Parathyroid adenoma (tissue), 2 donors: ENCODE data around the gene PLEKHM1.
"Not testable (repeated sequence)": the region's sequence is repeated elsewhere in the genome, so short reads cannot be mapped to it uniquely, and the experiment has no call there.

Experiments used
- H2AFZ ChIP-seq: fragments of 300-600 bp; sonication (generic); one replicate; pipeline ENCODE4 v1.7.0; 2017; ENCODE audit warnings: antibody characterized with exemption, mild to moderate bottlenecking
- H3K27ac ChIP-seq: fragments of 300-600 bp; sonication (generic); one replicate; pipeline ENCODE4 v1.7.0; 2017
- H3K27me3 ChIP-seq: fragments of 300-600 bp; sonication (generic); one replicate; pipeline ENCODE4 v1.7.0; 2017; ENCODE audit warnings: low read length; ENCODE audit not compliant: control insufficient read depth, insufficient read depth
- H3K36me3 ChIP-seq: fragments of 300-600 bp; sonication (generic); one replicate; pipeline ENCODE4 v1.7.0; 2017; ENCODE audit warnings: low read length; ENCODE audit not compliant: control insufficient read depth, insufficient read depth
- H3K4me1 ChIP-seq: fragments of 300-600 bp; sonication (generic); one replicate; pipeline ENCODE4 v1.7.0; 2017; ENCODE audit warnings: control low read depth
- H3K4me2 ChIP-seq: fragments of 300-600 bp; sonication (generic); one replicate; pipeline ENCODE4 v1.7.0; 2017; ENCODE audit warnings: low read length
- H3K4me3 ChIP-seq: fragments of 300-600 bp; sonication (generic); one replicate; pipeline ENCODE4 v1.7.0; 2017; ENCODE audit warnings: low read depth, low read length
- H3K79me2 ChIP-seq: fragments of 300-600 bp; sonication (generic); one replicate; pipeline ENCODE4 v1.7.0; 2017; ENCODE audit warnings: control low read depth
- H3K9ac ChIP-seq: fragments of 300-600 bp; sonication (generic); one replicate; pipeline ENCODE4 v1.7.0; 2017; ENCODE audit warnings: mild to moderate bottlenecking
- H3K9me3 ChIP-seq: fragments of 300-600 bp; sonication (generic); one replicate; pipeline ENCODE4 v1.7.0; 2017; ENCODE audit warnings: low read length; ENCODE audit not compliant: control insufficient read depth
- CTCF ChIP-seq: fragments of 300-600 bp; sonication (generic); IDR thresholded peaks from one replicate; pipeline ENCODE4 v1.7.0; 2017; ENCODE audit warnings: antibody characterized with exemption, mild to moderate bottlenecking
- donor health status: primary hyperparathyroidism.

PLEKHM1 gene

DNA sequence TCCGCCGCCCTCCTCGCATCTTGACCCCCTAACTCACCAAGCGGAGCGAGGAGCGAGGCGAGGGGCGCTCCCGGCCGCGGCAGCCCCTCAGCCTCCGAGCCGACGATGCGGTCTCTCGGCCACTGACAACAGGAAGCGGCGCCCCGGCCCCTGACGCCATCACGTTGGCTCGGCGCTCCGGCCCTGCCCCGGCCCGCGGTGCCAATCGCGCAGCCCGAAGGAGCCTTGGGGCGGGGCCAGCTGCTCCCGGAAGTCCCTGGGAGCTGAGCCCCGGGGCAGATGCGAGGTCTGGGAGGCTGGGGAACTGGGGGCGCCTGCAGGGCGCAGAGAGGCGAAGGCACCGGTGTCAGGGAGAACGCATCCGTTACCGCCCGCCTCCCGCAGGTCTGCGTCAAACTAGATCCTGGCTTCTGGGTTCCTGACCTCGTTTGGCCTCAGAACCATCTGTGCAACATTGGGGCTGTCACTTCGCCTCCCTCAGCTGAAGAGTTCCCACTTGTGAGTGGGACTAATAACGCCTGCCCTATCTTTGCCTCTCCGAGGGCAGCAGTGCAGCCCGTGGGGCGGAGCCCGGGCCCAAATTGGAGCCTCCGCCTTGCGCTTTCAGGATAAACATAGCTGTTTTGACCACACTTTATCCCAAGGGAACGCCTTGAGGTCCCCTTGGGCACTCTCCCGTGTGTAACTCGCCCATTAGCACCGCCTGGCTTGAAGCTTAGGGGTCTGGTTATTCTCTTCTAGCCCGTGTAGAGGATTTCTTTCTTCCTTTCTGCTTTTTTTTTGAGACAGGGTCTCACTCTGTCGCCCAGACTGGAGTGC is at the start of gene PLEKHM1:
Gene PLEKHM1, minus strand, starts transcription at position 107 of the 819 bp plus-strand sequence. CDS start 8,237 bp downstream, outside the sequence.
- H3K4me2 ChIP-seq, result peak within 1 kb of the TSS; percentile 63
- H3K27me3 ChIP-seq, H3K9me3 ChIP-seq, H3K79me2 ChIP-seq, H3K36me3 ChIP-seq, H3K4me1 ChIP-seq: not testable (repeated sequence)
- H3K4me3 ChIP-seq, result peak within 1 kb of the TSS; percentile 57
- peak within 1 kb of the TSS; percentile 67 for H3K9ac ChIP-seq
- H2AFZ ChIP-seq, result peak within 1 kb of the TSS; percentile 87
- H3K27ac ChIP-seq, result peak within 1 kb of the TSS; percentile 64

DNA sequence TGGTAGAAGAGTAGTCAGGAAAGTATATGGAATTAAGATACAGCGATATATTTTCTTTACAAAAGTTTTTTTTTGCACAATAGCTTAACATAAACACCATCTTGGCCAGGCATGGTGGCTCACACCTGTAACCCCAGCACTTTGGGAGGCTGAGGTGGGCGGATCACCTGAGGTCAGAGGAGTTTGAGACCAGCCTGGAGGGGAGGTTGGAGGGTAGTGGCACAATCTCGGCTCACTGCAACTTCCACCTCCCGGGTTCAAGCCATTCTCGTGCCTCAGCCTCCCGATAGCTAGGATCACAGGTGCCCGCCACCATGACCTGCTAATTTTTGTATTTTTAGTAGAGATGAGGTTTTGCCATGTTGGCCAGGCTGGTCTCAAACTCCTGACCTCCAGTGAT is 47.6 kb upstream of the PLEKHM1 start:
- not testable (repeated sequence) for H3K79me2 ChIP-seq, H3K4me1 ChIP-seq, H3K27me3 ChIP-seq, H2AFZ ChIP-seq, H3K9ac ChIP-seq, H3K9me3 ChIP-seq, H3K4me2 ChIP-seq, H3K36me3 ChIP-seq, H3K27ac ChIP-seq, H3K4me3 ChIP-seq

DNA sequence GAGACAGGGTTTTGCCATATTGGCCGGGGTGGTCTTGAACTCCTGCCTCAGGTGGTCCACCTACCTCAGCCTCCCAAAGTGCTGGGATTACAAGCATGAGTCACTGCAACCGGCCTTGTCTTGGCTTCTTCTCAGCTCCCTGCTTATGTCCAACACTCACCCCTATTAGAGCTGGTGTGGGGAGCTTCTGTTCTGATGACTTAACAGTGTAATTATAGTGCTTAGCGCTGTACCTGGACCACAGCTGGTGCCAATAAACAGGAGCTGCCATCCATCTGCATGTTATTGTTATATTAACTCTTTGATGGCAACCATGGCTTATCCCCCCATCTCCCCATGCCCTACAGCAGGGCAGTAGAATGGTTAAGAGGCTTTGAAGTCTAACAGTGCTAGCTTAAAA is 15.6 kb upstream of the PLEKHM1 start:
- H3K4me2 ChIP-seq, H2AFZ ChIP-seq, H3K9ac ChIP-seq, H3K79me2 ChIP-seq, H3K27me3 ChIP-seq, H3K4me1 ChIP-seq, H3K27ac ChIP-seq, H3K4me3 ChIP-seq, H3K9me3 ChIP-seq, H3K36me3 ChIP-seq: not testable (repeated sequence)

DNA sequence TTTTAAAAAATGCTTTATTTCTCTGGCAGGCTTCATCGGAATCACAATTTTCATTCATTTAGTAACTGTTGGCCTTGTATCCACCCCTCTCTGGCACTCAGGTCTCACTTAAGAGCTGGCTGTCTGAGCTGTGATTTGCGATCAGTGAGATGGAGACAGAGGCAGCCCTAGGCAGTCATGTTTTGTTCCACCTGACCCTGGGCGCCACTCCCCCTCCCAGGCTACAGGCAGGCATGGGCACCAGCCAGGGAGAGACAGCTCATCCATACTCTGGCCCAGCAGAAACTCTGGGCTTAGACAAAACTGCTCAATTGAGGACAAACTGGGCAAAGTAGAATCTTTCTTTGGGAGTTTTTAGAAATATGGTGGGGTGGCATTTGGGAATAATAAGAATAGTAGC is 14.7 kb upstream of the PLEKHM1 start:
- H3K4me2 ChIP-seq, H2AFZ ChIP-seq, H3K9me3 ChIP-seq: not testable (repeated sequence)

DNA sequence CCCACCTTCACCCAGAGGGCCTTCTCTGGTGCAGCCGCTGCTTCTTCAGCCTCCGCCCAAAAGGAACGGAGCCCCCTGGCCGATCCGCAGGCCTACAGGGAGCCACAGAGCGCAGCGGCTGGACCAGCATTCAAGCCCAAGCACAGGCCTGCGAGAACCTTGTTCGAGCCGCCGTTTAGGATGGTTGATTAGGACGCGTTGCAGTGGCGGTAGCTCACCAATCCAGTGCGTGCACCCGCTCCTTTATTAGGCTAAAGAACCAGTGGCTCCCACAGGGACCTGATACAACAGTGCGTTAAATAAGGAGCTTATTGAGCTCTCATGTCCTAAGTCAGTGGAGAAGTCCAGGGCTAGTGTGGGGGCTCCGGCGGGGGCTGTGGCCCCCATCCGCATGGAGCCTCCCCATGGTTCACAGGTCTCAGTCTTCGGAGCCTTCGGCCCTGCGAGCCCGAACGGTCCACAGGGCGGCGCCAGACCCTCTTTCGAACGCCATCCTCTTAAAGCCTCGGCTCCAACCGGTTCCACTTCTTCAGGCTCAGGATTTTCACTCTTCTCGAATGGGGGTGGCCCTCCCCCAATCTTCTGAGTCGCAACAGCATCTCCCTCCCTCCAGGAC is 10.7 kb upstream of the PLEKHM1 start:
- not testable (repeated sequence) for H3K4me1 ChIP-seq, H3K4me2 ChIP-seq, H3K4me3 ChIP-seq

More for the DNA sequence above, 14.7 kb upstream of the PLEKHM1 start:
- H3K9ac ChIP-seq, H3K4me3 ChIP-seq, H3K4me1 ChIP-seq, H3K79me2 ChIP-seq, H3K36me3 ChIP-seq, H3K27me3 ChIP-seq, H3K27ac ChIP-seq: not testable (repeated sequence)

GRCh38 chr17:45500478-45500877 is 10.0 kb upstream of the PLEKHM1 start:
- not testable (repeated sequence) for H2AFZ ChIP-seq, H3K4me1 ChIP-seq, H3K9ac ChIP-seq, H3K4me3 ChIP-seq, H3K9me3 ChIP-seq, H3K27ac ChIP-seq, H3K79me2 ChIP-seq, H3K36me3 ChIP-seq, H3K4me2 ChIP-seq, H3K27me3 ChIP-seq

More for the DNA sequence above, 10.7 kb upstream of the PLEKHM1 start:
- not testable (repeated sequence) for H3K9me3 ChIP-seq, H3K79me2 ChIP-seq, H3K27ac ChIP-seq, H3K9ac ChIP-seq, H3K27me3 ChIP-seq, H2AFZ ChIP-seq, H3K36me3 ChIP-seq
- peak; percentile 23 for TF ChIP-seq CTCF

DNA sequence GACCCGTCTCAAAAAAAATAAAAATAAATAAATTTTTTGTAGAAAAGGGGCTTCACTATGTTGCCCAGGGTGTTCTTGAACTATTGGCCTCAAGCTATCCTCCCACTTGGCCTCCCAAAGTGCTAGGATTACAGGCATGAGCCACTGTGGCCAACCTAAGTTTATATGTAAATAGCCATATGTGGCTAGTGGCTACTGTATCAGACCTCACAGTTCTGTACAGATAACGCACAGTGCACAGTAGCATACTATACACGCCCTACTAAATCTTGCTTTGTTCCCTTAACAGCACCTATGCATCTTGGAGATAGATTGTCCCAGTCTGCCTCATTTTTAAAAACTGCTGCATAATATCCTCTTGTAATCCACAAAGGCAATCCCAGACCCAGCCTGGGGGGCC is 8.7 kb upstream of the PLEKHM1 start:
- H3K9me3 ChIP-seq, H3K4me2 ChIP-seq, H3K4me3 ChIP-seq, H3K27ac ChIP-seq, H3K9ac ChIP-seq, H3K79me2 ChIP-seq, H3K27me3 ChIP-seq, H3K36me3 ChIP-seq, H3K4me1 ChIP-seq, H2AFZ ChIP-seq: not testable (repeated sequence)

DNA sequence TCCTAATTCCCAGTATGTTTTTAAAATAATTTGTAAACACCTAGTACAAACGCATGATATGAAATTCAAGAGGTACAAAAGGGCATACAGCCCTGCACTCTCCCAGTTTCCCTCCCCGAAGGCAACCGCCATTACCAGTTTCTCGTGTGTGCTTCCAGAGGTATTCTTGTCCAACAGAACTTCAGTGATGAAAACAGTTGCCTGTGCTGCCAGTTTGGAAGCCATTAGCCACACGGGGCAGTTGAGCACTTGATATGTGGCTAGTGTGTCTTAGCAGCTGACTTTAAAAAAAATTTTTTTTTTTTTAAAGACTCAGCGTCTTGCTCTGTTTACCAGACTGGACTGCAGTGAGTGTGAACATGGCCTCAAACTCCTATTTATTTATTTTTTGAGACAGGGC is 7.9 kb upstream of the PLEKHM1 start:
- H3K4me2 ChIP-seq, H3K4me1 ChIP-seq: not testable (repeated sequence)

DNA sequence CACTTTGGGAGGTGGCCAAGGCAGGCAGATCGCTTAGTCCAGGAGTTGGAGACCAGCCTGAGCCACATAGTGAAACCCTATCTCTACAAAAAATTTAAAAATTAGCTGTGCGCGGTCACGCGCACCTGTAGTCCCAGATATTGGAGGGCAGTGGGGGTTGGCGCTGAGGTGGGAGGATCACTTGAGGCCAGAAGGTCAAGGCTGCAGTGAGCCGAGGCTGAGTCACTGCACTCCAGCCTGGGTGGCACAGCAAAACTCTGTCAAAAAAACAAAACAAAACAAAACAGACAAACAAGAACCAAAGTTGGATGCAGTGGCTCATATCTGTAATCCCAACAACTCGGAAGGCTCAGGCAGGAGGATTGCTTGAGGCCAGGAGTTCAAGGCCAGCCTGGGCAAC is 6.9 kb upstream of the PLEKHM1 start:
- not testable (repeated sequence) for H3K4me3 ChIP-seq, H2AFZ ChIP-seq, H3K27ac ChIP-seq, H3K79me2 ChIP-seq, H3K4me1 ChIP-seq, H3K9me3 ChIP-seq, H3K27me3 ChIP-seq, H3K4me2 ChIP-seq, H3K36me3 ChIP-seq, H3K9ac ChIP-seq

More for the DNA sequence above, 7.9 kb upstream of the PLEKHM1 start:
- not testable (repeated sequence) for H3K27ac ChIP-seq, H3K9ac ChIP-seq, H3K79me2 ChIP-seq, H3K36me3 ChIP-seq, H3K27me3 ChIP-seq, H2AFZ ChIP-seq, H3K9me3 ChIP-seq, H3K4me3 ChIP-seq

DNA sequence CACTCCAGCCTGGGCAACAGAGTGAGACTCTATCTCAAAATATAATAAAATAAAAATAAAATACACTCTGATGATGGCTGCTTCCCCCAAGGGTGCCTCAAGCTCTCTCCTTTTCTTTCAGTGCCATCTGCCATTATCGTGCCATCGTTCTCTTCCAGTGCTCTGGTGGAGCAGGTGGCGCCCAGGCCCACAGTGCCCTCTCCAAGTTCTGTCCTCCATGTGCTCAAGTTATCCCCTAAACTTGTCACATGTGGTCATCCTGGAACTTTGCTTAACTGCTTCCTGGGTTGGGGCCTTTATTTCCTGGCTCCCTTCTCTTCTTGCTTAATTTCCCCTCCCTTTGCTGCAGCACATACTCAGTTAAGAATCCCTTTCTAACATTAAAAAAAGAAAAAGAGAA is 6.0 kb upstream of the PLEKHM1 start:
- H3K79me2 ChIP-seq, H3K27me3 ChIP-seq, H3K4me3 ChIP-seq, H3K27ac ChIP-seq, H2AFZ ChIP-seq, H3K9me3 ChIP-seq, H3K4me2 ChIP-seq, H3K4me1 ChIP-seq, H3K36me3 ChIP-seq, H3K9ac ChIP-seq: not testable (repeated sequence)
